ENCODE data around the gene EPN1. TPM values are rescaled to one million over a fixed set of nuclear protein-coding genes. Genes with fewer than 3 reads are reported as not detected.

The EPN1 gene
- total and polyA plus RNA-seq, 2 of the 8 experiments (the other 6 are each of a cell fraction or from before 2014, with no cell fraction given) = 49.6 to 200 TPM

- TF ChIP-seq MAX (IDR thresholded peaks at IDR 0.05) (peak; percentile 49; the same call in 1 of the 2 replicates), BRCA1 (IDR thresholded peaks at IDR 0.05; ENCODE audit: low read depth, low read length) (no peak), KDM5A (IDR thresholded peaks at IDR 0.05; ENCODE audit: low read length) (peak; percentile 84), HDAC2 (IDR thresholded peaks at IDR 0.05; ENCODE audit: borderline replicate concordance in 1 of 2, low read depth in 2 of 2, low read length in 2 of 2) (0 out of 4 replicates have a peak, but pooled peaks have one; percentile 10 to 18), CTBP2 (IDR thresholded peaks at IDR 0.05; ENCODE audit: borderline replicate concordance, insufficient read depth, insufficient read length, low read length) (no peak), TBP (IDR thresholded peaks at IDR 0.05; ENCODE audit: low read depth, low read length) (peak; percentile 84), ASH2L (IDR thresholded peaks at IDR 0.05; ENCODE audit: low read length) (peak; percentile 56), NRF1 (IDR thresholded peaks at IDR 0.05; ENCODE audit: low read depth, low read length) (no peak), RAD21 (IDR thresholded peaks at IDR 0.05 in 1 of 2, conservative IDR thresholded peaks at IDR 0.05 in 1 of 2; ENCODE audit: low read depth in 2 of 2, low read length in 2 of 2) (no peak), CTCF (IDR thresholded peaks at IDR 0.05; ENCODE audit: control extremely low read depth in 1 of 3, insufficient read depth in 1 of 3, low read depth in 1 of 3, low read length in 3 of 3) (no peak)
These were observed 31.8 kb upstream of the EPN1 start, which contains the start of gene ZNF581 (continued) for GRCh38 chr19:55643003-55643886.

Data from H1 (cell line).